ENCODE measurements around the gene CITED1. TPM values are rescaled to one million over a fixed set of nuclear protein-coding genes. Genes with fewer than 3 reads are reported as not detected.

The CITED1 gene
- total RNA-seq, 4 donors from 2014 or later: 14.5 TPM; not detected in 3

DNA sequence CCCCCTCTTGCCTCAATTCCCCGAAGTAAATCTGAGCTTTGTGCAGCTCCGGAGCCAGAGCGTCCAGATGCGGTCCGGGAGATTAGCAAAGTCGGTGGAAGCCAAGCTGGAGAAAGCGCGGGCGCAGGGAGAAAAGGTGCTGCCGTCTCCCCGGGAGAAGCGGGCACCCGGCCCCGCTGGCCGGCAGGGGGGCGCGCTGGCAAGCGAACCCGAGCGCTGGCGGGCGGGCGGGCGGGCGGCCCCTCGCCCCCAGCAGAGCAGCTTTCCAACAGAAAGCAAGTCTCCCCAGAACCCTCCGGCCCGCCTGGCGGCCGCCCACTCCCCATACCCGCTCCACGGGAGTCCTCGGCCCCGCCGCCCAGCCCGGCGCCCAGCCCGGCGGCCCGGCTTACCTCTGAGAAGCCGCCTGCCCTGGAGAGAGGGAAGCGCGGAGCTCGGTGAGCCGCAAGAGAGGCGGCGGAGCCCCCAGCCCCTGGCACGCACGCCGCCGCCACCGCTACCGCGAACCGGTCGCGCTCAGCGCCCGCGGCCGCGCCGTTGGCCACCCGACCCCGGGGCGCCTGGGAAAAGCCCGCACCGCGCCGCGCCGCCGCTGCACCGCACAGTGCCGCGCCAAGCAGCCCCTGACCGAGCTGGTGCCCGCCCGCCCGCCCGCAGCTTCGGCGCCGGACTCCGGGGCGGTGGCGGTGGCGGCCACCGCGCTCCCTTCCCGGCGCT is 529 bp upstream of the CITED1 start:
- peaks cover 8 to 20% of the 10 kb centered on the region in 2 donors for H3K27me3 ChIP-seq
- H3K9me3 ChIP-seq: no peaks in the 10 kb centered on the region
- intact Hi-C loops (cut with DNase I; ENCODE audit: low total_unique reads): no loop called here
- no peak for TF ChIP-seq POLR2A (IDR thresholded peaks at IDR 0.05)
- TF ChIP-seq, protein P1, sequence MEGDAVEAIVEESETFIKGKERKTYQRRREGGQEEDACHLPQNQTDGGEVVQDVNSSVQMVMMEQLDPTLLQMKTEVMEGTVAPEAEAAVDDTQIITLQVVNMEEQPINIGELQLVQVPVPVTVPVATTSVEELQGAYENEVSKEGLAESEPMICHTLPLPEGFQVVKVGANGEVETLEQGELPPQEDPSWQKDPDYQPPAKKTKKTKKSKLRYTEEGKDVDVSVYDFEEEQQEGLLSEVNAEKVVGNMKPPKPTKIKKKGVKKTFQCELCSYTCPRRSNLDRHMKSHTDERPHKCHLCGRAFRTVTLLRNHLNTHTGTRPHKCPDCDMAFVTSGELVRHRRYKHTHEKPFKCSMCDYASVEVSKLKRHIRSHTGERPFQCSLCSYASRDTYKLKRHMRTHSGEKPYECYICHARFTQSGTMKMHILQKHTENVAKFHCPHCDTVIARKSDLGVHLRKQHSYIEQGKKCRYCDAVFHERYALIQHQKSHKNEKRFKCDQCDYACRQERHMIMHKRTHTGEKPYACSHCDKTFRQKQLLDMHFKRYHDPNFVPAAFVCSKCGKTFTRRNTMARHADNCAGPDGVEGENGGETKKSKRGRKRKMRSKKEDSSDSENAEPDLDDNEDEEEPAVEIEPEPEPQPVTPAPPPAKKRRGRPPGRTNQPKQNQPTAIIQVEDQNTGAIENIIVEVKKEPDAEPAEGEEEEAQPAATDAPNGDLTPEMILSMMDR (IDR thresholded peaks at IDR 0.05): no peak
- peak overlapping the region; percentile 35 to 42 for H3K4me3 ChIP-seq
- DNase-seq: no peak
- H3K4me1 ChIP-seq: peaks cover 0 to 13% of the 10 kb centered on the region in 2 donors
- H3K27ac ChIP-seq: no peak overlapping the region
- H3K36me3 ChIP-seq: no peaks in the 10 kb centered on the region

DNA sequence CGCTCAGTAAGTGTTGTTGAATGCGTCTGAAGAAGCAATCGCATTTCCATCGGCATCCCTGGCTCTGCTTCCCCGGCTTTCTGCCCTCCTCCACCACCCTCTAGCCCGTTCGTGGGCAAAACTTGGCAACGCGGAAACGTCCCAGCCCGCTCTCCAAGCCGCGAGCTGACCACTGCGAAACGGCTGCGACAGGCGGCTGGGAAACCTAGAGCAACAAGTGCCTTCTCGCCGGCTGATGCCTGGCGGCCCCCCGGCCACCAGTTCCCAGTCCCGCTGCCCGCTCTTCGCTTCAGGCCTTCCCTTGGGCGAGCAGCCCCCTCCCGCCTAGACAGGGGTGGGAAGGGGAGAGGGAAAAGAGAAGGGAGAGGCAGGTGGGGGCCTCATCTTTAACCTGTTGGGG is 837 bp downstream of the CITED1 start:
- Histone ChIP-seq H3K4me1 (peaks cover 0 to 13% of the 10 kb centered on the region in 2 donors), H3K9me3 (no peaks in the 10 kb centered on the region), H3K27me3 (peaks cover 8 to 18% of the 10 kb centered on the region in 2 donors), H3K4me3 (peak overlapping the region; percentile 25 to 42), H3K27ac (no peak overlapping the region), H3K36me3 (no peaks in the 10 kb centered on the region)
- intact Hi-C loops (cut with DNase I; ENCODE audit: low total_unique reads): no loop called here
- no peak for TF ChIP-seq POLR2A (IDR thresholded peaks at IDR 0.05)
- TF ChIP-seq, protein P1 (IDR thresholded peaks at IDR 0.05): no peak
- DNase-seq: no peak

DNA sequence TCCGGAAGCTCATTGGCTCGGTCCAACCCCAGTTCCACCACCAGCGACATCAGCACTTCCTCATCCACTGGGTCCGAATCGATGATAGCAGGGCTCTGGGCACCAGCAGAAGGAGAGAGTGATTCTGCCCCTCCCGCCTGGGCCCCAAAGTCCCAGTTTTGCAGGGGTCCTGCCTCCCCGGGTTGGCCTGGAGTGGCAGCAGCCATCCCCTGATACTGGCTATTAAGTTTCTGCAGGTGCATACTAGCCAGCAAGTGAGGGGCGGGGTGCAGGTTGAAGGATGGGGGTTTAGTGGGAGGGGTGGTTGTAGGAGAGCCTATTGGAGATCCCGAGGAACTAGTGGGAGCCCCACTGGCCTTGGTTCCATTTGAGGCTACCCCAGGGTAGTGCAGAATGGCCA is 3.9 kb downstream of the CITED1 start:
- no peak overlapping the region for H3K4me3 ChIP-seq
- TF ChIP-seq, protein P1 (IDR thresholded peaks at IDR 0.05): no peak
- no peak for TF ChIP-seq POLR2A (IDR thresholded peaks at IDR 0.05)
- no peaks in the 10 kb centered on the region for H3K9me3 ChIP-seq
- H3K4me1 ChIP-seq: peaks cover 0 to 13% of the 10 kb centered on the region in 2 donors
- no peaks in the 10 kb centered on the region for H3K36me3 ChIP-seq
- H3K27ac ChIP-seq: no peak overlapping the region
- DNase-seq: no peak
- intact Hi-C loops (cut with DNase I; ENCODE audit: low total_unique reads): no loop called here
- peaks cover 0 to 18% of the 10 kb centered on the region in 2 donors for H3K27me3 ChIP-seq

DNA sequence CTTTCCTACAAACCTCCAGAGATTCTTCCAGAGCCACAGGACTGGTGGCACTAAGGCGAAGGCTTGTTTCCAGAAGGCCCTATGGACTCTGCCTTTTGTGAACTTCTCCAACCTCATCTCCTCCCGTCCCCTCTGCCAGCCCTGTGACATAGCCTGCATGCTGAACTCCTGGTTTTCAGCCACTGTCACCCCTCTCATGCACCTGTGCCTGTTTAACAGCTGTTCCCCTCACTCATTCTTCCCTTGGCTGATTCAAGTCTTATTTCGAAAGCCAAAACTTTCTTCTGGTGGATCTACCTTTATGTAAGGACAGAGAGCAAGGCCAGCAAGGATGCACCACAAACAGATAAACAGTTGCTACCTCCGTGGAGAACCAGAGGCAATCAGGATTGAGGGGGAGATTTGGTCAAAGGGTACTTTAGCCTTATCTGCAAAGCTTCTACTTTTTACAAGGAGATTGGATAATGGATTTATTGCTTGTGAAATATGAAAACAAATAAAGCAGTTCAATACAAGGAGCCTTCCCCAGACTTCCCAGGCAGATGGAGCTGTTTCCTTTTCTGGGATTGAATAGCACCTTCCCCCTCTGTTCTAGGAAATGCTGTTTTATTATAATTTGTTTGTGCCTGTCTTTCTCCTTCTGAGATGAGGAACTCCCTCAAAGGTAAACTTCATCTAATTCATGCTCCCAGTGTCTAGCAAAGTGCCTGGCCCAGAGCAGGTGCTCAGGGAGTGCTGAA is 5.7 kb downstream of the CITED1 start:
- no peak overlapping the region for H3K27ac ChIP-seq
- H3K4me3 ChIP-seq: no peak overlapping the region
- H3K9me3 ChIP-seq: no peaks in the 10 kb centered on the region
- peaks cover 0 to 15% of the 10 kb centered on the region in 2 donors for H3K27me3 ChIP-seq
- intact Hi-C loops (cut with DNase I; ENCODE audit: low total_unique reads): no loop called here
- H3K4me1 ChIP-seq: no peaks in the 10 kb centered on the region
- no peaks in the 10 kb centered on the region for H3K36me3 ChIP-seq
- DNase-seq: no peak
- no peak for TF ChIP-seq POLR2A (IDR thresholded peaks at IDR 0.05)
- TF ChIP-seq, protein P1 (IDR thresholded peaks at IDR 0.05): no peak
